HEK293 (cell line): ENCODE data around the gene RNASE8.

Source experiments
- KLF9 ChIP-seq: fragments of 450-650 bp; formaldehyde crosslinking; IDR thresholded peaks from 2 replicates; pipeline ENCODE4 v1.5.1; 2016; ENCODE audit warnings: missing biosample characterization, missing genetic modification characterization, low read depth
- PATZ1 ChIP-seq: fragments of 450-650 bp; formaldehyde crosslinking; IDR thresholded peaks from 2 replicates; pipeline ENCODE4 v1.5.1; 2016; ENCODE audit warnings: missing biosample characterization, missing genetic modification characterization
- PRDM10 ChIP-seq: fragments of 450-650 bp; formaldehyde crosslinking; IDR thresholded peaks from 2 replicates; pipeline ENCODE4 v1.5.1; 2016; ENCODE audit warnings: missing biosample characterization, missing genetic modification characterization
- SP3 ChIP-seq: fragments of 450-650 bp; formaldehyde crosslinking; IDR thresholded peaks from 2 replicates; pipeline ENCODE4 v1.5.1; 2016; ENCODE audit warnings: missing biosample characterization, missing genetic modification characterization
- WT1 ChIP-seq: fragments of 450-650 bp; formaldehyde crosslinking; IDR thresholded peaks from 2 replicates; pipeline ENCODE4 v1.5.1; 2016; ENCODE audit warnings: missing biosample characterization, missing genetic modification characterization
- ZBTB17 ChIP-seq: fragments of 450-650 bp; formaldehyde crosslinking; IDR thresholded peaks from 2 replicates; pipeline ENCODE4 v1.5.1; 2016; ENCODE audit warnings: missing biosample characterization, missing genetic modification characterization
- ZBTB20 ChIP-seq: fragments of 450-650 bp; formaldehyde crosslinking; IDR thresholded peaks from 2 replicates; pipeline ENCODE4 v1.5.1; 2016; ENCODE audit warnings: missing biosample characterization, missing genetic modification characterization
- ZBTB48 ChIP-seq: fragments of 450-650 bp; formaldehyde crosslinking; IDR thresholded peaks from 2 replicates; pipeline ENCODE4 v1.5.1; 2016; ENCODE audit warnings: missing biosample characterization, missing genetic modification characterization
- ZBTB8A ChIP-seq: fragments of 450-650 bp; formaldehyde crosslinking; IDR thresholded peaks from 2 replicates; pipeline ENCODE4 v1.5.1; 2016; ENCODE audit warnings: missing biosample characterization, missing genetic modification characterization
- ZEB2 ChIP-seq: fragments of 450-650 bp; formaldehyde crosslinking; IDR thresholded peaks from 2 replicates; pipeline ENCODE4 v1.5.1; 2016; ENCODE audit warnings: missing biosample characterization, missing genetic modification characterization
- ZFP3 ChIP-seq: fragments of 450-650 bp; formaldehyde crosslinking; IDR thresholded peaks from 2 replicates; pipeline ENCODE4 v1.5.1; 2016; ENCODE audit warnings: low read depth, missing biosample characterization, missing genetic modification characterization
- ZIC2 ChIP-seq: fragments of 450-650 bp; formaldehyde crosslinking; IDR thresholded peaks from 2 replicates; pipeline ENCODE4 v1.5.1; 2016; ENCODE audit warnings: missing biosample characterization, missing genetic modification characterization
- ZNF2 ChIP-seq: fragments of 450-650 bp; formaldehyde crosslinking; IDR thresholded peaks from 2 replicates; pipeline ENCODE4 v1.5.1; 2016; ENCODE audit warnings: missing biosample characterization, missing genetic modification characterization
- ZNF24 ChIP-seq: fragments of 450-650 bp; formaldehyde crosslinking; IDR thresholded peaks from 2 replicates; pipeline ENCODE4 v1.5.1; 2016; ENCODE audit warnings: missing biosample characterization, missing genetic modification characterization
- ZNF341 ChIP-seq: fragments of 450-650 bp; formaldehyde crosslinking; IDR thresholded peaks from 2 replicates; pipeline ENCODE4; 2016; ENCODE audit warnings: low read depth, missing biosample characterization, missing genetic modification characterization
- ZNF394 ChIP-seq: fragments of 450-650 bp; formaldehyde crosslinking; IDR thresholded peaks from 2 replicates; pipeline ENCODE4 v1.5.1; 2016; ENCODE audit warnings: missing biosample characterization, missing genetic modification characterization, mild to moderate bottlenecking, moderate library complexity, borderline replicate concordance
- ZNF404 ChIP-seq: fragments of 450-650 bp; formaldehyde crosslinking; IDR thresholded peaks from 2 replicates; pipeline ENCODE4 v1.5.1; 2017; ENCODE audit warnings: missing biosample characterization, missing genetic modification characterization
- ZNF561 ChIP-seq: fragments of 450-650 bp; IDR thresholded peaks from 2 replicates; pipeline ENCODE4 v1.5.1; 2018; ENCODE audit warnings: missing biosample characterization, missing genetic modification characterization, borderline replicate concordance
- ZNF610 ChIP-seq: fragments of 450-650 bp; formaldehyde crosslinking; IDR thresholded peaks from 2 replicates; pipeline ENCODE4 v1.5.1; 2016; ENCODE audit warnings: missing biosample characterization, missing genetic modification characterization, borderline replicate concordance
- ZXDB ChIP-seq: fragments of 450-650 bp; formaldehyde crosslinking; IDR thresholded peaks from 2 replicates; pipeline ENCODE4 v1.5.1; 2016; ENCODE audit warnings: missing biosample characterization, missing genetic modification characterization
- TF ChIP-seq, protein P1 (sequence below): fragments of 450-650 bp; formaldehyde crosslinking; IDR thresholded peaks from 2 replicates; pipeline ENCODE4 v1.5.1; 2017; ENCODE audit warnings: missing biosample characterization, missing genetic modification characterization

RNASE8 gene

DNA sequence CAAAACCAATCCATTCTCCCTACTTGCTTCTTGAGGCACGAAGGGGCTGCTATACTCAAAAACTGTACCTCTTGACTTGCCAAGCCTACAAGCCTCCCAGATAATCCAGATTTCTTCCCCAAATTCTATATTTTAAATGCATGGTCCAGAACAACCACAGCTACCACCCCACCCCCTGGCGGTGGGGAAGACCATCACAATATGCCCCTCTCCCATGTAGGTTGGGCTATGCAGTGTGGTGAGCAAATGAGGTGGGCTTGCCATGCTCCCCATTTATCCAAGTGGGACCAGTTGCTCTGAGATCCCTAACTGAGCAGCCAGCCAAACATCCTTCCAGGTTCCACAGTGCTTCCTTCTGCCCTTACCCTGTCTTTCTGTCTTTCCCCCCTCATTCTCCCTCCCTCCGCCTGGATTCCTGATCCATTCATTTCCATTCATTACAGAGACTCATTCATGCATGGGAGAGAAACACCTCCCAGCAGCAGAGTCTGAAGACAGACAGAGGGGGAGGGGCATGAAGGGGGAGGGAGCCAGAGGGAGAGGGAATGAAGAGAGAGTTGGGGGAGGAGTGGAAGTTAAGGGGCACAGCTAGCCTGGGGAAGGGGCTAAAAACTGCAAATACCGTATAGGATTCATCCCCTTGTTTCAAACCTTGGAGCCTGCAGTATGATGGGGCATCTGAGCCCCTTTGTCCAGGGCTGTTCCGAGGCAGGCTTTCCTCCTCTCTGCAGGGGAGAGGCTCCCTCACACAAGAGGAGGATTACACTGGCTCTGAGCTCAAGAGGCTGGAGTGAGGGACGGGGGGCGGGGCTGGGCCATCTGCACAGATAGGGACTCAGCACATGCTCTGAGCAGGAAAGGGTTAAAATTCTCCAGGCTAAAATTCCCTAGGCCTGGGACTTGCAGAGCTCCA, 36.4 kb downstream of the RNASE8 start (continued):
- TF ChIP-seq ZIC2 (tag by site-specific recombination) (peak; percentile 37; the same call in 1 of the 2 replicates), ZXDB (tag by site-specific recombination) (0 out of 2 replicates have a peak, but pooled peaks have one; percentile 26), ZBTB17 (tag by site-specific recombination) (peak; percentile 92), ZNF610 (tag by site-specific recombination) (peak; percentile 32; the same call in 1 of the 2 replicates), ZBTB48 (tag by site-specific recombination) (peak; percentile 61; the same call in 1 of the 2 replicates), ZNF394 (tag by site-specific recombination) (no peak), PATZ1 (tag by site-specific recombination) (peak; percentile 40; the same call in 1 of the 2 replicates), ZNF561 (peak; percentile 80; the same call in 1 of the 2 replicates), ZNF404 (tag by site-specific recombination) (no peak), WT1 (peak; percentile 50), ZNF24 (0 out of 2 replicates have a peak, but pooled peaks have one; percentile 33), ZBTB8A (tag by site-specific recombination) (peak; percentile 47), ZEB2 (0 out of 2 replicates have a peak, but pooled peaks have one; percentile 40), SP3 (tag by site-specific recombination) (peak; percentile 53), ZNF2 (tag by site-specific recombination) (0 out of 2 replicates have a peak, but pooled peaks have one; percentile 50), ZBTB20 (peak; percentile 39; the same call in 1 of the 2 replicates), KLF9 (tag by site-specific recombination) (0 out of 2 replicates have a peak, but pooled peaks have one; percentile 30), ZFP3 (tag by site-specific recombination) (no peak), ZNF341 (tag by site-specific recombination) (peak; percentile 99), PRDM10 (tag by site-specific recombination) (peak; percentile 53; the same call in 1 of the 2 replicates)
- TF ChIP-seq, protein P1, sequence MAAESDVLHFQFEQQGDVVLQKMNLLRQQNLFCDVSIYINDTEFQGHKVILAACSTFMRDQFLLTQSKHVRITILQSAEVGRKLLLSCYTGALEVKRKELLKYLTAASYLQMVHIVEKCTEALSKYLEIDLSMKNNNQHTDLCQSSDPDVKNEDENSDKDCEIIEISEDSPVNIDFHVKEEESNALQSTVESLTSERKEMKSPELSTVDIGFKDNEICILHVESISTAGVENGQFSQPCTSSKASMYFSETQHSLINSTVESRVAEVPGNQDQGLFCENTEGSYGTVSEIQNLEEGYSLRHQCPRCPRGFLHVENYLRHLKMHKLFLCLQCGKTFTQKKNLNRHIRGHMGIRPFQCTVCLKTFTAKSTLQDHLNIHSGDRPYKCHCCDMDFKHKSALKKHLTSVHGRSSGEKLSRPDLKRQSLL (tag by site-specific recombination) = peak; percentile 30; the same call in 1 of the 2 replicates
